Activated T-helper 1 cell treated with anti-CD3 and anti-CD28 coated beads, Interleukin-12 subunit alpha, Interleukin-12 subunit beta, Interleukin-2, Interleukin-4 antibody, amounts not matched to agents 30 ng/mL and 10 ng/mL and 1 ng/mL, durations not matched to agents 14 hours and 24 hours and 36 hours (primary cell): Measurements from ENCODE around the gene C1QTNF3. TPM values are rescaled to one million over a fixed set of nuclear protein-coding genes. Genes with fewer than 3 reads are reported as not detected.

Source experiments
- DNase-seq: peaks from one replicate; pipeline ENCODE4 v3.0.0; 2021; ENCODE audit warnings: low spot score
- H3K27ac Mint-ChIP-seq: one replicate; pipeline ENCODE4 v1.8.0; 2021; ENCODE audit warnings: mild to moderate bottlenecking, mixed read lengths
- H3K27me3 Mint-ChIP-seq: one replicate; pipeline ENCODE4 v1.8.0; 2022; ENCODE audit warnings: mild to moderate bottlenecking, moderate library complexity, mixed read lengths; ENCODE audit not compliant: insufficient read depth
- H3K36me3 Mint-ChIP-seq: one replicate; pipeline ENCODE4 v1.8.0; 2021; ENCODE audit warnings: low read depth, mixed read lengths
- H3K4me1 Mint-ChIP-seq: one replicate; pipeline ENCODE4 v1.8.0; 2021; ENCODE audit warnings: low read depth, mixed read lengths
- H3K4me3 Mint-ChIP-seq: one replicate; pipeline ENCODE4 v1.8.0; 2021; ENCODE audit warnings: mild to moderate bottlenecking, moderate library complexity, mixed read lengths
- H3K9me3 Mint-ChIP-seq: one replicate; pipeline ENCODE4 v1.8.0; 2021; ENCODE audit warnings: mixed read lengths
- intact Hi-C: fragments of 100-400 bp; cut with micrococcal nuclease; formaldehyde crosslinking; loops from one replicate; pipeline ENCODE4 v1.15.1; 2024
- total RNA-seq: library from RNA; stranded (reverse); gene quantifications from 2 replicates; pipeline ENCODE4 v1.2.3, GENCODE V29; 2022

C1QTNF3 gene
- total RNA-seq, 1 donor from 2014 or later = 1.8 TPM

GRCh38 chr5:34061993-34062392 lies 19.0 kb upstream of the C1QTNF3 start:
- Mint-ChIP-seq H3K27ac (no peak overlapping the region), H3K9me3 (peaks cover 5% of the 10 kb centered on the region), H3K4me1 (no peaks in the 10 kb centered on the region), H3K27me3 (no peaks in the 10 kb centered on the region), H3K36me3 (peaks cover 2% of the 10 kb centered on the region), H3K4me3 (no peak overlapping the region)
- DNase-seq = no peak
- intact Hi-C loops = no loop called here

GRCh38 chr5:34059977-34060376 lies 17.0 kb upstream of the C1QTNF3 start:
- Mint-ChIP-seq H3K27me3 (no peaks in the 10 kb centered on the region), H3K4me3 (no peak overlapping the region), H3K9me3 (peaks cover 5% of the 10 kb centered on the region), H3K36me3 (peaks cover 2% of the 10 kb centered on the region), H3K27ac (no peak overlapping the region), H3K4me1 (no peaks in the 10 kb centered on the region)
- intact Hi-C loops = no loop called here
- DNase-seq = no peak

- H3K36me3 Mint-ChIP-seq = peaks cover 2% of the 10 kb centered on the region
- peaks cover 5% of the 10 kb centered on the region for H3K9me3 Mint-ChIP-seq
- no peaks in the 10 kb centered on the region for H3K4me1 Mint-ChIP-seq
- intact Hi-C loops = no loop called here
- H3K27me3 Mint-ChIP-seq = no peaks in the 10 kb centered on the region
- no peak overlapping the region for H3K4me3 Mint-ChIP-seq
- DNase-seq = no peak
- H3K27ac Mint-ChIP-seq = no peak overlapping the region
Observed at GRCh38 chr5:34058532-34058931, 15.5 kb upstream of the C1QTNF3 start.

- no peaks in the 10 kb centered on the region for H3K9me3 Mint-ChIP-seq
- DNase-seq = no peak
- H3K4me3 Mint-ChIP-seq = no peak overlapping the region
- H3K4me1 Mint-ChIP-seq = no peaks in the 10 kb centered on the region
- peaks cover 2% of the 10 kb centered on the region for H3K36me3 Mint-ChIP-seq
- intact Hi-C loops = no loop called here
- no peak overlapping the region for H3K27ac Mint-ChIP-seq
- H3K27me3 Mint-ChIP-seq = no peaks in the 10 kb centered on the region
Observed at GRCh38 chr5:34057569-34057968, 14.6 kb upstream of the C1QTNF3 start.

GRCh38 chr5:34057118-34057517 lies 14.1 kb upstream of the C1QTNF3 start:
- intact Hi-C loops = no loop called here

GRCh38 chr5:34055667-34056066 lies 12.7 kb upstream of the C1QTNF3 start:
- no peak for DNase-seq
- H3K36me3 Mint-ChIP-seq = peaks cover 6% of the 10 kb centered on the region
- no peaks in the 10 kb centered on the region for H3K4me1 Mint-ChIP-seq
- H3K9me3 Mint-ChIP-seq = no peaks in the 10 kb centered on the region
- no peak overlapping the region for H3K4me3 Mint-ChIP-seq
- intact Hi-C loops = no loop called here
- no peak overlapping the region for H3K27ac Mint-ChIP-seq
- H3K27me3 Mint-ChIP-seq = no peaks in the 10 kb centered on the region

More at GRCh38 chr5:34057118-34057517, 14.1 kb upstream of the C1QTNF3 start:
- DNase-seq = no peak
- H3K27ac Mint-ChIP-seq = no peak overlapping the region
- no peaks in the 10 kb centered on the region for H3K4me1 Mint-ChIP-seq
- no peaks in the 10 kb centered on the region for H3K27me3 Mint-ChIP-seq
- H3K4me3 Mint-ChIP-seq = no peak overlapping the region
- H3K36me3 Mint-ChIP-seq = peaks cover 2% of the 10 kb centered on the region
- H3K9me3 Mint-ChIP-seq = no peaks in the 10 kb centered on the region

GRCh38 chr5:34054400-34054729 lies 11.4 kb upstream of the C1QTNF3 start:
- no peak for DNase-seq
- H3K9me3 Mint-ChIP-seq = no peaks in the 10 kb centered on the region
- intact Hi-C loops = no loop called here
- no peaks in the 10 kb centered on the region for H3K27me3 Mint-ChIP-seq
- H3K27ac Mint-ChIP-seq = no peak overlapping the region
- H3K4me3 Mint-ChIP-seq = no peak overlapping the region
- peaks cover 9% of the 10 kb centered on the region for H3K36me3 Mint-ChIP-seq
- no peaks in the 10 kb centered on the region for H3K4me1 Mint-ChIP-seq

GRCh38 chr5:34053571-34054399 lies 10.8 kb upstream of the C1QTNF3 start:
- Mint-ChIP-seq H3K4me3 (no peak overlapping the region), H3K4me1 (no peaks in the 10 kb centered on the region), H3K27ac (no peak overlapping the region), H3K36me3 (peaks cover 9% of the 10 kb centered on the region), H3K9me3 (no peaks in the 10 kb centered on the region), H3K27me3 (no peaks in the 10 kb centered on the region)
- intact Hi-C loops = no loop called here
- DNase-seq = no peak

GRCh38 chr5:34053133-34053532 lies 10.1 kb upstream of the C1QTNF3 start:
- no peaks in the 10 kb centered on the region for H3K27me3 Mint-ChIP-seq

GRCh38 chr5:34051374-34051980 lies 8.5 kb upstream of the C1QTNF3 start:
- peaks cover 8% of the 10 kb centered on the region for H3K36me3 Mint-ChIP-seq

More at GRCh38 chr5:34053133-34053532, 10.1 kb upstream of the C1QTNF3 start:
- no peak overlapping the region for H3K27ac Mint-ChIP-seq
- no peaks in the 10 kb centered on the region for H3K9me3 Mint-ChIP-seq
- H3K4me1 Mint-ChIP-seq = no peaks in the 10 kb centered on the region
- no peak overlapping the region for H3K4me3 Mint-ChIP-seq
- no peak for DNase-seq
- peaks cover 9% of the 10 kb centered on the region for H3K36me3 Mint-ChIP-seq
- intact Hi-C loops = no loop called here

GRCh38 chr5:34047774-34048572 lies 5.0 kb upstream of the C1QTNF3 start:
- Mint-ChIP-seq H3K27me3 (no peaks in the 10 kb centered on the region), H3K4me3 (no peak overlapping the region), H3K36me3 (peaks cover 8% of the 10 kb centered on the region), H3K9me3 (no peaks in the 10 kb centered on the region), H3K4me1 (no peaks in the 10 kb centered on the region), H3K27ac (no peak overlapping the region)
- no peak for DNase-seq
- intact Hi-C loops = no loop called here

More at GRCh38 chr5:34051374-34051980, 8.5 kb upstream of the C1QTNF3 start:
- Mint-ChIP-seq H3K9me3 (no peaks in the 10 kb centered on the region), H3K27ac (no peak overlapping the region), H3K27me3 (no peaks in the 10 kb centered on the region), H3K4me3 (no peak overlapping the region), H3K4me1 (no peaks in the 10 kb centered on the region)
- intact Hi-C loops = no loop called here
- DNase-seq = no peak

- peaks cover 8% of the 10 kb centered on the region for H3K36me3 Mint-ChIP-seq
- H3K9me3 Mint-ChIP-seq = no peaks in the 10 kb centered on the region
- no peaks in the 10 kb centered on the region for H3K4me1 Mint-ChIP-seq
- H3K4me3 Mint-ChIP-seq = no peak overlapping the region
- no peak overlapping the region for H3K27ac Mint-ChIP-seq
- intact Hi-C loops = no loop called here
- no peaks in the 10 kb centered on the region for H3K27me3 Mint-ChIP-seq
- DNase-seq = no peak
Observed at GRCh38 chr5:34047143-34047542, 4.1 kb upstream of the C1QTNF3 start.

- Mint-ChIP-seq H3K27ac (no peak overlapping the region), H3K9me3 (no peaks in the 10 kb centered on the region), H3K27me3 (no peaks in the 10 kb centered on the region), H3K36me3 (peaks cover 8% of the 10 kb centered on the region), H3K4me1 (no peaks in the 10 kb centered on the region), H3K4me3 (no peak overlapping the region)
- intact Hi-C loops = no loop called here
- DNase-seq = no peak
Observed at GRCh38 chr5:34045996-34046395, 3.0 kb upstream of the C1QTNF3 start.
